RWPE2 (cell line): Measurements from ENCODE around the gene ELFN1.

Source experiments
- ATAC-seq: fragments of 200-7000 bp; cut with Tn5 transposase; 3 replicates; pipeline ENCODE4 v1.9.1; 2021; ENCODE audit warnings: low read depth
- DNase-seq: peaks from one replicate; pipeline ENCODE4 v3.0.0-alpha.2; 2020; ENCODE audit warnings: low spot score
- H3K27ac ChIP-seq: fragments of 450-650 bp; 2 replicates; pipeline ENCODE4 v1.5.1; 2017; ENCODE audit warnings: mild to moderate bottlenecking; ENCODE audit not compliant: poor library complexity, severe bottlenecking
- H3K27me3 ChIP-seq: fragments of 250-450 bp; sonication (Bioruptor Pico); 2 replicates; pipeline ENCODE4 v1.5.1; 2021; ENCODE audit warnings: mild to moderate bottlenecking, moderate library complexity; ENCODE audit not compliant: insufficient read depth, poor library complexity, severe bottlenecking
- H3K36me3 ChIP-seq: fragments of 250-450 bp; sonication (Bioruptor Pico); 2 replicates; pipeline ENCODE4 v1.5.1; 2020; ENCODE audit warnings: low read depth, mild to moderate bottlenecking, moderate library complexity
- H3K4me1 ChIP-seq: fragments of 250-450 bp; sonication (Bioruptor Pico); 2 replicates; pipeline ENCODE4 v1.5.1; 2021; ENCODE audit warnings: mild to moderate bottlenecking, moderate library complexity; ENCODE audit not compliant: insufficient read depth, poor library complexity, severe bottlenecking
- H3K4me3 ChIP-seq: fragments of 250-450 bp; sonication (Bioruptor Pico); 2 replicates; pipeline ENCODE4 v1.5.1; 2021; ENCODE audit warnings: mild to moderate bottlenecking, moderate library complexity; ENCODE audit not compliant: severe bottlenecking
- H3K9me3 ChIP-seq: fragments of 250-450 bp; sonication (Bioruptor Pico); 2 replicates; pipeline ENCODE4 v1.5.1; 2021; ENCODE audit warnings: mild to moderate bottlenecking, moderate library complexity; ENCODE audit not compliant: severe bottlenecking
- CTCF ChIP-seq: fragments of 450-650 bp; IDR thresholded peaks from one replicate; pipeline ENCODE4 v1.5.1; 2017; ENCODE audit warnings: mild to moderate bottlenecking, moderate library complexity; ENCODE audit not compliant: poor library complexity, severe bottlenecking

Gene ELFN1

DNA sequence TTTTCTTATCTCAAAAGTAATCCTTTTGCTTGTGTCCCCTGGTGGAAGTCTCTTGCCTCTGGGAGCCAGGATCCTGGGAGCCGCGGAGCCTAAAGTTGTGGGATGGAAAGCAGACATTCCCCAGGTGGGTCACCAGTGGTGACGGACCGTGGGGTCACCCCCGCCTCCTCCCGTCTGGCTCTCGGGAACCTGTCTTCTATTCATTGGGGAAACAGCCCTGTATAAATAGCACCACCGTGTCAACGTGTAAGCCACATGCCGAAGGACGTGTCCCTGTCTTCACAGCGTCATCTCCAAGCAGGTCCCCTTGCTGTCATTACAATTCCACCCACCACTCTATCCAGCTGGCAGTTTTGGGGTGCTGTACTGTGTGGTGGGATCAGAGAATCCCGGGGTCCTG, 87.5 kb downstream of the ELFN1 start:
- no peak for ATAC-seq
- no peak overlapping the region for H3K4me3 ChIP-seq
- no peaks in the 10 kb centered on the region for H3K9me3 ChIP-seq
- no peak for DNase-seq
- no peaks in the 10 kb centered on the region for H3K36me3 ChIP-seq
- TF ChIP-seq CTCF = no peak
- H3K27ac ChIP-seq = no peak overlapping the region
- H3K4me1 ChIP-seq = no peaks in the 10 kb centered on the region
- peaks cover 5% of the 10 kb centered on the region for H3K27me3 ChIP-seq

DNA sequence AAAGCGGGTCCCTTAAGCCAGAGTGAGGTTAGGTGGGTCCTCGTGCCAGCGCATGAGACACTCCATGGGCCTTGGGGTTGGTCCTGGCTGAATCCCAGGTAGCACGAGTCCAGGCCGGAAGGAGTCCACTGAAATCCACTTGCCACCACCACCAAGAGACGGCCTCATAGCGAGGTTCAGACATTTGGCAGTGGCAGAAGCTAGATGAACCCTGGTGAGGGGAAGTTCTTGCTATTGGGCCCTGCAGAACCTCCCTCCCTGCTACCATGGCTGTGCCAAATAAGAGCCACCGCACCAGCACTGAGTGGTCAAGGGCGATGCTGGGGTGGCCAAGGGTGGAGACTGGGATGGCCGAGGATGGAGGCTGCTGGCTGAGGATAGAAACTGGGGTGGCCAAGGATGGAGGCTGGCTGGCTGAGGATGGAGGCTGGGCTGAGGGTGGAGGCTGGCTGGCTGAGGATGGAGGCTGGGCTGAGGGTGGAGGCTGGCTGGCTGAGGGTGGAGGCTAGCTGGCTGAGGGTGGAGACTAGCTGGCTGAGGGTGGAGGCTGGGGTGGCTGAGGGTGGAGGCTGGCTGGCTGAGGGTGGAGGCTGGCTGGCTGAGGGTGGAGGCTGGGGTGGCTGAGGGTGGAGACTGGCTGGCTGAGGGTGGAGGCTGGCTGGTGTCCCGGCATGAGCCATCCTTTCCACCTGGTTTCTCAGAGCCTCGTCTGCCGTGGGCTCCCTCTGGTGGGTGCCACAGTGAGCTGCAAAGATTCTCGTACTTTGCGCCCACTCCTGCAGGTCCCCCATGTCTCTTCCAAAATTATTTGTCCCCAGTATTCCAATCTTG, 88.2 kb downstream of the ELFN1 start:
- Histone ChIP-seq H3K4me1 (no peaks in the 10 kb centered on the region), H3K9me3 (no peaks in the 10 kb centered on the region), H3K27ac (no peak overlapping the region), H3K36me3 (no peaks in the 10 kb centered on the region), H3K27me3 (peaks cover 3% of the 10 kb centered on the region), H3K4me3 (no peak overlapping the region)
- DNase-seq = peak; percentile 65
- TF ChIP-seq CTCF = no peak
- peak; percentile 59 for ATAC-seq

- H3K4me1 ChIP-seq = no peaks in the 10 kb centered on the region
- no peak overlapping the region for H3K27ac ChIP-seq
- H3K4me3 ChIP-seq = no peak overlapping the region
- TF ChIP-seq CTCF = no peak
- DNase-seq (no peak), ATAC-seq (peak; percentile 10; the same call in 1 of the 3 replicates)
- no peaks in the 10 kb centered on the region for H3K36me3 ChIP-seq
- no peaks in the 10 kb centered on the region for H3K9me3 ChIP-seq
- peaks cover 3% of the 10 kb centered on the region for H3K27me3 ChIP-seq
Measured at GRCh38 chr7:1758859-1759521, 88.9 kb downstream of the ELFN1 start.

DNA sequence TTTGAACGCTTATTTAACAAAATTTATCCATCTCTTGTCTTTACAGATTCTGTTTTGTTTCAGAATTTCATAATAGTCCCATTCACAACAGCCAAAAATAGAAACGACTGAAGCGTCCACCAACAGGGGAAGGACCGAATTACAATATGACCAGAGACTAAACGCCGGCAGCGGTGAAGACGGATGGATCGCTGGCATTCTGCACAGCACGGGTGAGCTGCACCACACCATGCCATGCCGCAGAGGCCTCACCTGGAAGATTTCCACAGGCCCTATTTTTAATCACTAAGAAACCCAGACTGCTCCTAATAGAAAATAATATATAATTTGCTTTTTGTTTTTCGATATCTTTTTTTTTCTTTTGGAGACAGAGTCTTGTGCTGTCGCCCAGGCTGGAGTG, 91.0 kb downstream of the ELFN1 start:
- H3K27me3 ChIP-seq = no peaks in the 10 kb centered on the region
- ATAC-seq = no peak
- no peaks in the 10 kb centered on the region for H3K4me1 ChIP-seq
- no peaks in the 10 kb centered on the region for H3K9me3 ChIP-seq
- DNase-seq = no peak
- no peaks in the 10 kb centered on the region for H3K36me3 ChIP-seq
- no peak for TF ChIP-seq CTCF
- H3K4me3 ChIP-seq = no peak overlapping the region
- H3K27ac ChIP-seq = no peak overlapping the region

- no peak for ATAC-seq
- no peaks in the 10 kb centered on the region for H3K4me1 ChIP-seq
- no peaks in the 10 kb centered on the region for H3K9me3 ChIP-seq
- H3K27me3 ChIP-seq = no peaks in the 10 kb centered on the region
- DNase-seq = no peak
- no peaks in the 10 kb centered on the region for H3K36me3 ChIP-seq
- TF ChIP-seq CTCF = no peak
- no peak overlapping the region for H3K4me3 ChIP-seq
- H3K27ac ChIP-seq = no peak overlapping the region
Measured at GRCh38 chr7:1761774-1762173, 91.7 kb downstream of the ELFN1 start.
